Esophagus squamous epithelium (tissue), 4 donors: ENCODE measurements around the gene WIPF3.

Experiments
- POLR2A ChIP-seq, 4 donors: fragments of 450-650 bp; IDR thresholded peaks; one replicate each; pipeline ENCODE4 v1.6.1; 2017; ENCODE audit warnings: antibody characterized with exemption in 4 of 4, mild to moderate bottlenecking in 4 of 4, moderate library complexity in 3 of 4
- TF ChIP-seq, protein P1 (sequence below), 6 experiments: fragments of 450-650 bp in 4 of 6; fragments of 200-600 bp in 2 of 6; sonication (generic) in 2 of 6; IDR thresholded peaks; one replicate each; pipeline ENCODE4 v1.5.1; 2016 to 2019; ENCODE audit warnings: antibody characterized with exemption in 6 of 6, mild to moderate bottlenecking in 4 of 6, moderate library complexity in 4 of 6

DNA sequence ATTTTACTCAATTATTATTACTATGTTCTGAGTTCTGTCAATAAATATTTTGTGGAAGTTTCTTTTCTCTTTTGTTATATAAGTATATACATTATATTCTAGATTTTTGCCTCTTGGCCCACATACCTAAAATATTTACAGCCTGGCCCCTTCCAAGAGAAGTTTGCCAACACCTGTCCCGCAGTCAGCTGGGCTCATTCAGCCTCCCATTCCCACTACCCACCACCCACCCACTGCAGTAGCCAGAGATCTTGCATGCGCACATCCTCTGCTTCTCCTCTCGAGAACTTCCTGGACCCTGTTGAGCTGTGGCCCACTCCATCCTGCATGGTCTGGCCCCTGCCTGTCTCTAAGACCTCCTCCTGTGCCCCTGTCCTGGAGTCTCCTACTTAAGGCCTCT is 33.6 kb downstream of the WIPF3 start:
- TF ChIP-seq, protein P1, sequence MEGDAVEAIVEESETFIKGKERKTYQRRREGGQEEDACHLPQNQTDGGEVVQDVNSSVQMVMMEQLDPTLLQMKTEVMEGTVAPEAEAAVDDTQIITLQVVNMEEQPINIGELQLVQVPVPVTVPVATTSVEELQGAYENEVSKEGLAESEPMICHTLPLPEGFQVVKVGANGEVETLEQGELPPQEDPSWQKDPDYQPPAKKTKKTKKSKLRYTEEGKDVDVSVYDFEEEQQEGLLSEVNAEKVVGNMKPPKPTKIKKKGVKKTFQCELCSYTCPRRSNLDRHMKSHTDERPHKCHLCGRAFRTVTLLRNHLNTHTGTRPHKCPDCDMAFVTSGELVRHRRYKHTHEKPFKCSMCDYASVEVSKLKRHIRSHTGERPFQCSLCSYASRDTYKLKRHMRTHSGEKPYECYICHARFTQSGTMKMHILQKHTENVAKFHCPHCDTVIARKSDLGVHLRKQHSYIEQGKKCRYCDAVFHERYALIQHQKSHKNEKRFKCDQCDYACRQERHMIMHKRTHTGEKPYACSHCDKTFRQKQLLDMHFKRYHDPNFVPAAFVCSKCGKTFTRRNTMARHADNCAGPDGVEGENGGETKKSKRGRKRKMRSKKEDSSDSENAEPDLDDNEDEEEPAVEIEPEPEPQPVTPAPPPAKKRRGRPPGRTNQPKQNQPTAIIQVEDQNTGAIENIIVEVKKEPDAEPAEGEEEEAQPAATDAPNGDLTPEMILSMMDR (IDR thresholded peaks at IDR 0.05): no peak
- no peak for TF ChIP-seq POLR2A (IDR thresholded peaks at IDR 0.05)
